Esophagus muscularis mucosa (tissue), 4 donors: ENCODE measurements around the gene NCAN. TPM values are rescaled to one million over a fixed set of nuclear protein-coding genes. Genes with fewer than 3 reads are reported as not detected.
A peak's percentile ranks its signal among the peaks of the same experiment; 100 is the strongest.

Experiments used
- DNase-seq: peaks from one replicate; pipeline ENCODE4 v3.0.0-alpha.2; 2017; ENCODE audit errors: extremely low spot score
- H3K27ac ChIP-seq, 4 donors: fragments of 200-600 bp; sonication (generic); replicated peaks in 1 of 4; 1 replicate in 3 of 4; 2 replicates in 1 of 4; pipeline ENCODE4 v1.5.1; 2016 to 2019; ENCODE audit warnings: mild to moderate bottlenecking in 1 of 4
- H3K27me3 ChIP-seq, 4 donors: fragments of 200-600 bp; sonication (generic); one replicate each; pipeline versions ENCODE4 v1.5.1 to v1.6.0; 2016 to 2019
- H3K36me3 ChIP-seq, 4 donors: fragments of 200-600 bp; sonication (generic); one replicate each; pipeline ENCODE4 v1.5.1; 2016 to 2019
- H3K4me1 ChIP-seq, 4 donors: fragments of 200-600 bp; sonication (generic); one replicate each; pipeline ENCODE4 v1.5.1; 2016 to 2019
- H3K4me3 ChIP-seq, 4 donors: fragments of 200-600 bp; sonication (generic); 1 replicate in 2 of 4; 2 replicates in 2 of 4; pipeline ENCODE4 v1.5.1; 2016 to 2019; ENCODE audit warnings: mild to moderate bottlenecking in 4 of 4, moderate library complexity in 1 of 4
- H3K9me3 ChIP-seq, 4 donors: fragments of 200-600 bp; sonication (generic); 1 replicate in 3 of 4; 2 replicates in 1 of 4; pipeline ENCODE4 v1.5.1; 2016 to 2019
- CTCF ChIP-seq, 3 experiments: fragments of 200-600 bp in 2 of 3; fragments of 450-650 bp in 1 of 3; sonication (generic) in 2 of 3; IDR thresholded peaks; one replicate each; pipeline ENCODE4 v1.5.1; 2017 to 2019; ENCODE audit warnings: antibody characterized with exemption in 3 of 3, mild to moderate bottlenecking in 2 of 3, moderate library complexity in 1 of 3
- EP300 ChIP-seq: sonication (generic); formaldehyde crosslinking; IDR thresholded peaks from one replicate; pipeline ENCODE4 v1.6.1; 2017; ENCODE audit warnings: antibody characterized with exemption
- POLR2A ChIP-seq: fragments of 450-650 bp; IDR thresholded peaks from one replicate; pipeline ENCODE4 v1.6.1; 2017; ENCODE audit warnings: antibody characterized with exemption, moderate library complexity, mild to moderate bottlenecking, low read depth
- POLR2AphosphoS5 ChIP-seq, 2 donors: sonication (generic); formaldehyde crosslinking; IDR thresholded peaks; one replicate each; pipeline ENCODE4 v1.6.1; 2017; ENCODE audit warnings: antibody characterized with exemption in 2 of 2
- WGBS: methylation state at CpG from one replicate; pipeline ENCODE4 v1.1.5; 2018; 5-methylcytosine and 5-hydroxymethylcytosine counted together
- intact Hi-C: fragments of 100-400 bp; cut with DNase I; formaldehyde crosslinking; loops from one replicate; pipeline ENCODE4 v1.15.1; 2023
- total RNA-seq, 4 donors: library from RNA; depleted of rRNA; stranded (reverse); fragments of >200 nt; gene quantifications; one replicate each; pipeline versions ENCODE4 v1.1.0 to v1.2.1, GENCODE V29; 2016

Gene NCAN
- total RNA-seq, 4 donors from 2014 or later, result 0.17 TPM; not detected in 3

- H3K4me3 ChIP-seq, result no peak overlapping the region
- no peaks in the 10 kb centered on the region for H3K9me3 ChIP-seq
- DNase-seq, result no peak
- H3K27me3 ChIP-seq, result peaks cover 3 to 95% (median 17%) of the 10 kb centered on the region in 4 donors
- intact Hi-C loops, result no loop called here
- H3K36me3 ChIP-seq, result no peaks in the 10 kb centered on the region
- H3K4me1 ChIP-seq, result peaks cover 8 to 11% (median 11%) of the 10 kb centered on the region in 4 donors
- WGBS, result 86% methylated on average over 18 of the region's 72 CpGs
- H3K27ac ChIP-seq, result no peak overlapping the region
- TF ChIP-seq CTCF (IDR thresholded peaks at IDR 0.05) (no peak), EP300 (no peak), POLR2AphosphoS5 (IDR thresholded peaks at IDR 0.05) (no peak), POLR2A (no peak)
Observed at GRCh38 chr19:19257836-19258588, 46.3 kb downstream of the NCAN start.

GRCh38 chr19:19258589-19259338 is 47.0 kb downstream of the NCAN start:
- intact Hi-C loops, result no loop called here
- Histone ChIP-seq H3K4me1 (peaks cover 8 to 11% (median 11%) of the 10 kb centered on the region in 4 donors), H3K27ac (no peak overlapping the region), H3K36me3 (no peaks in the 10 kb centered on the region), H3K9me3 (no peaks in the 10 kb centered on the region), H3K4me3 (no peak overlapping the region), H3K27me3 (peaks cover 3 to 93% (median 19%) of the 10 kb centered on the region in 4 donors)
- 90% methylated on average over 31 of the region's 41 CpGs for WGBS
- DNase-seq, result no peak
- TF ChIP-seq POLR2A (no peak), CTCF (IDR thresholded peaks at IDR 0.05) (no peak), EP300 (no peak), POLR2AphosphoS5 (IDR thresholded peaks at IDR 0.05) (no peak)

GRCh38 chr19:19259741-19260140 is 48.0 kb downstream of the NCAN start:
- H3K36me3 ChIP-seq, result no peaks in the 10 kb centered on the region
- WGBS, result 97% methylated on average over 2 of the region's 2 CpGs
- H3K4me1 ChIP-seq, result peaks cover 8 to 11% (median 11%) of the 10 kb centered on the region in 4 donors
- DNase-seq, result no peak
- no peak overlapping the region for H3K4me3 ChIP-seq
- no peak overlapping the region for H3K27ac ChIP-seq
- peaks cover 3 to 92% (median 19%) of the 10 kb centered on the region in 4 donors for H3K27me3 ChIP-seq
- intact Hi-C loops, result no loop called here
- no peak for TF ChIP-seq EP300
- TF ChIP-seq POLR2A, result no peak
- TF ChIP-seq POLR2AphosphoS5 (IDR thresholded peaks at IDR 0.05), result no peak
- TF ChIP-seq CTCF (IDR thresholded peaks at IDR 0.05), result no peak
- no peaks in the 10 kb centered on the region for H3K9me3 ChIP-seq

- Histone ChIP-seq H3K4me1 (peaks cover 8 to 11% (median 11%) of the 10 kb centered on the region in 4 donors), H3K27ac (no peak overlapping the region), H3K27me3 (peaks cover 3 to 85% (median 18%) of the 10 kb centered on the region in 4 donors), H3K9me3 (no peaks in the 10 kb centered on the region), H3K36me3 (no peaks in the 10 kb centered on the region), H3K4me3 (peak overlapping the region in 1 of 4 donors; percentile 36)
- WGBS, result 65% methylated on average over 26 of the region's 36 CpGs
- TF ChIP-seq EP300 (no peak), CTCF (IDR thresholded peaks at IDR 0.05) (no peak), POLR2A (no peak), POLR2AphosphoS5 (IDR thresholded peaks at IDR 0.05) (no peak)
- intact Hi-C loops, result no loop called here
- DNase-seq, result no peak
Observed at GRCh38 chr19:19260417-19261214, 48.9 kb downstream of the NCAN start.
